Testis (tissue), 3 donors: ENCODE results near the gene PIGU. TPM values are rescaled to one million over a fixed set of nuclear protein-coding genes. Genes with fewer than 3 reads are reported as not detected.

Source experiments
- DNase-seq: peaks from one replicate; pipeline ENCODE4 v3.0.0-alpha.2; 2019
- H3K27ac ChIP-seq, 2 donors: fragments of 200-600 bp; sonication (generic); one replicate each; pipeline ENCODE4 v1.5.1; 2019
- H3K27me3 ChIP-seq: fragments of 200-600 bp; sonication (generic); one replicate; pipeline ENCODE4 v1.5.1; 2019
- H3K36me3 ChIP-seq: fragments of 200-600 bp; sonication (generic); one replicate; pipeline ENCODE4 v1.5.1; 2017; ENCODE audit warnings: low read depth; ENCODE audit errors: missing control alignments
- H3K4me1 ChIP-seq: fragments of 200-600 bp; sonication (generic); one replicate; pipeline ENCODE4 v1.5.1; 2019
- H3K4me3 ChIP-seq, 2 donors: fragments of 200-600 bp; sonication (generic); one replicate each; pipeline ENCODE4 v1.5.1; 2017 to 2019
- H3K9me3 ChIP-seq: fragments of 200-600 bp; sonication (generic); one replicate; pipeline ENCODE4 v1.5.1; 2017
- CTCF ChIP-seq, 3 experiments: fragments of 450-650 bp in 2 of 3; fragments of 200-600 bp in 1 of 3; sonication (generic) in 1 of 3; IDR thresholded peaks; one replicate each; pipeline ENCODE4 v1.5.1; 2016 to 2019; ENCODE audit warnings: antibody characterized with exemption in 3 of 3, mild to moderate bottlenecking in 2 of 3, moderate library complexity in 1 of 3
- POLR2A ChIP-seq: fragments of 450-650 bp; IDR thresholded peaks from one replicate; pipeline ENCODE4 v1.6.1; 2017; ENCODE audit warnings: antibody characterized with exemption, mild to moderate bottlenecking, moderate library complexity
- WGBS, 2 donors: methylation state at CpG; one replicate each; pipeline ENCODE4 v1.1.5; 2018; 5-methylcytosine and 5-hydroxymethylcytosine counted together
- intact Hi-C: fragments of 100-400 bp; cut with DNase I; formaldehyde crosslinking; loops from one replicate; pipeline ENCODE4 v1.15.1; 2023; ENCODE audit warnings: low total_unique reads
- polyA plus RNA-seq: library from polyadenylated mRNA; stranded (reverse); fragments of 350-450 nt; fragmentation: Illumina TruSeq; extraction: RNeasy Lipid Tissue Mini Kit (QIAGEN cat#74804); gene quantifications from one replicate; pipeline ENCODE4 v1.2.3, GENCODE V29; 2014; ENCODE audit warnings: low read depth, low replicate concordance; ENCODE audit not compliant: insufficient read depth
- total RNA-seq, 2 donors: library from RNA; depleted of rRNA; stranded (reverse); fragments of >200 nt; gene quantifications; one replicate each; pipeline ENCODE4 v1.2.3, GENCODE V29; 2016

PIGU gene
- total and polyA plus RNA-seq, 3 donors from 2014 or later, result 35.0 to 48.9 (median 35.7) TPM

GRCh38 chr20:34534391-34535165 lies 142.3 kb downstream of the PIGU start:
- 90 to 95% methylated on average over 13 to 15 of the region's 15 CpGs for WGBS, 2 donors
- no peak overlapping the region for H3K27ac ChIP-seq
- intact Hi-C loops, result no loop called here
- TF ChIP-seq POLR2A (no peak), CTCF (IDR thresholded peaks at IDR 0.05) (no peak)
- DNase-seq, result no peak
- no peak overlapping the region for H3K4me3 ChIP-seq
- no peaks in the 10 kb centered on the region for H3K27me3 ChIP-seq
- H3K4me1 ChIP-seq, result peaks cover 21% of the 10 kb centered on the region
- no peaks in the 10 kb centered on the region for H3K9me3 ChIP-seq
- no peaks in the 10 kb centered on the region for H3K36me3 ChIP-seq

- DNase-seq, result no peak
- Histone ChIP-seq H3K4me1 (peaks cover 29% of the 10 kb centered on the region), H3K27me3 (no peaks in the 10 kb centered on the region), H3K4me3 (no peak overlapping the region), H3K9me3 (no peaks in the 10 kb centered on the region), H3K27ac (peak overlapping the region in 1 of 2 donors; percentile 2), H3K36me3 (no peaks in the 10 kb centered on the region)
- intact Hi-C loops, result no loop called here
- WGBS, 2 donors, result 89 to 98% methylated on average over 6 to 7 of the region's 7 CpGs
- no peak for TF ChIP-seq POLR2A
Measured at GRCh38 chr20:34532756-34533155, 144.1 kb downstream of the PIGU start.

- Histone ChIP-seq H3K4me3 (no peak overlapping the region), H3K27ac (no peak overlapping the region), H3K4me1 (peaks cover 31% of the 10 kb centered on the region), H3K36me3 (no peaks in the 10 kb centered on the region), H3K9me3 (no peaks in the 10 kb centered on the region), H3K27me3 (no peaks in the 10 kb centered on the region)
- 78 to 82% methylated on average over 8 of the region's 8 CpGs for WGBS, 2 donors
- intact Hi-C loops, result no loop called here
- TF ChIP-seq POLR2A (no peak), CTCF (IDR thresholded peaks at IDR 0.05) (no peak)
- no peak for DNase-seq
Measured at GRCh38 chr20:34532320-34532719, 144.6 kb downstream of the PIGU start.

GRCh38 chr20:34531608-34532265 lies 145.2 kb downstream of the PIGU start:
- Histone ChIP-seq H3K36me3 (no peaks in the 10 kb centered on the region), H3K27ac (no peak overlapping the region), H3K4me1 (peaks cover 37% of the 10 kb centered on the region), H3K4me3 (no peak overlapping the region), H3K27me3 (no peaks in the 10 kb centered on the region), H3K9me3 (no peaks in the 10 kb centered on the region)
- intact Hi-C loops, result no loop called here
- DNase-seq, result no peak
- WGBS, 2 donors, result 81 to 90% methylated on average over 8 of the region's 8 CpGs
- TF ChIP-seq POLR2A, result no peak
- no peak for TF ChIP-seq CTCF (IDR thresholded peaks at IDR 0.05)

- no peaks in the 10 kb centered on the region for H3K27me3 ChIP-seq
- no peaks in the 10 kb centered on the region for H3K36me3 ChIP-seq
- intact Hi-C loops, result no loop called here
- H3K4me3 ChIP-seq, result no peak overlapping the region
- no peak for TF ChIP-seq CTCF (IDR thresholded peaks at IDR 0.05)
- TF ChIP-seq POLR2A, result no peak
- DNase-seq, result no peak
- H3K9me3 ChIP-seq, result no peaks in the 10 kb centered on the region
- H3K4me1 ChIP-seq, result peaks cover 49% of the 10 kb centered on the region
- H3K27ac ChIP-seq, result peak overlapping the region; percentile 55 to 61
- 78 to 79% methylated on average over 5 of the region's 5 CpGs for WGBS, 2 donors
Measured at GRCh38 chr20:34530342-34530741, 146.6 kb downstream of the PIGU start.
